ENCODE data around the gene SNAPIN. TPM values are rescaled to one million over a fixed set of nuclear protein-coding genes. Genes with fewer than 3 reads are reported as not detected.

Gene SNAPIN, protein sequence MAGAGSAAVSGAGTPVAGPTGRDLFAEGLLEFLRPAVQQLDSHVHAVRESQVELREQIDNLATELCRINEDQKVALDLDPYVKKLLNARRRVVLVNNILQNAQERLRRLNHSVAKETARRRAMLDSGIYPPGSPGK
- 45.2 and 53.9 TPM in 2 replicates for total RNA-seq

DNA sequence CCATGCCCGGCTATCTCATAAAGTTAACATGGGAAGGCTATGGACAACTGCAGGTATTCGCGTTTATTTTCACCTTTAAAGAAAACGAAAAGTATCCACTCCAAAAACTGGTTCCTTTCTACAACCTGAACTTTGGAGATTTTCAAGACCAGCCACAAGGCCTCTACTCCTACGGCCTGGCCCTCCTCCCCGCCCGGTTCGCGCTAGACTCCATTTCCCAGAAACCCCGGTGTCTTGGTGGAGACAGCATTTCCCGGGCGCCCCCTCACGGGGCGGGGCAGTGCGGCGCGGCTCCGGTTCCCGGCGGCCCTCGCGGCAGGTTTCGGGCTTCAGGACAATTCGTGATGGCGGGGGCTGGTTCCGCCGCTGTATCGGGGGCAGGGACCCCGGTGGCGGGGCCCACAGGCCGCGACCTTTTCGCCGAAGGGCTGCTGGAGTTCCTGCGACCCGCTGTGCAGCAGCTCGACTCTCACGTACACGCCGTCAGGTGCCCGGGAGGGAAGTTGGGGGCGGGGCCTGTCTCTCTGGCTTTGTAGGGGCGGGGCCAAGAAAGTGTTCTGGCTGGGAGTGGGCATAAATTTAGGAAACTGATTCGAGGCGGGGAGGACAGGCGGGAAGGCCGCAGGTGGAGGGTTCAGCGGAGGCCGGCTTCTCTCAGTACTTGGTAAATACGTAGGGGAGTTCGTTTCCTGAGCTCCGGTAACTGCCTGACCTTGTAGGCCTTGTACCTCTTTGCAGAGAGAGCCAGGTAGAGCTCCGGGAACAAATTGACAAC is at the start of gene SNAPIN:
Gene SNAPIN (plus strand): TSS at position 304 of the 775 bp plus-strand sequence. CDS start 41 bp downstream, at position 345.

GRCh38 chr1:153612755-153613331 is 45.7 kb upstream of the SNAPIN start, which contains the start of gene S100A16:
S100A16 (minus strand) TSS chr1:153613137; CDS start chr1:153608151, 4,986 bp downstream.

DNA sequence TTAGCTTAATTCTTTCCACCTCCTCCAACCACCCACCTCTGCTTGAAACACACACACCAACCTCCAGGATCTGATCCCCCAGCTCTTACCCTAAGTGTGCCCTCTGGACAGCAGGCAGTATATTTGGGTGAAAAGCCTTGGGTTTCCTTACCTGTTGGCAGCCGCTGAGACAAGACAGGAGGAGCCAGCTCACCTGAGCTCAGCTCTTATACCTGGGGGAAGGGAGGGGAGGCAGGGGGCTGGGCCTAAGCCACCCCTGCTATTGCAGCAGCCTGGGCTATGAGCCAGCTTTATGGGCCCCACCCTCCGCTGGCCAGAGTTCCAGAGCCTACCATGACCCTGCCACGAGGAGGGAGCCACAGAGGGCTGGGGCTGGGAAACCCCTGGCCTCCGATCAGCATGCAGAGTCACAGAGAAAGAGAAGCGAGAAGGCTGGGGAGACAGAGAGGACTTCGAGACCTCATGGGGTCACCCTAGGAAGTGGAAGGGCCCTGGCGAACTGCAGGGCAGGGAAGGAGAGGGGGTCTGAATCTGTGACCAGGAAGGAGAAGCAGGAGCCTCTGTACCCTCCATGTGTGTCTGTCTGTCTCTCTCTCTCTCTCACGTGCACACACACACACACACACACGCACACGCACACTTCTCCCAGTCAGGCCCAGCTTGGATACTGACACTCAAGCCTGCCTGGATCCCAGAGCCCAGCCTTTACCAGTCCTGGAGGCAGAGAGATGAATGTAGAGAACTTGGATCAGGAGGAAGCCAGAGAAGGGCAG is 42.2 kb upstream of the SNAPIN start, which contains the start of gene S100A14:
Gene S100A14 (minus strand): TSS at position 182 of the 773 bp plus-strand sequence. CDS start 467 bp downstream, outside the sequence.

DNA sequence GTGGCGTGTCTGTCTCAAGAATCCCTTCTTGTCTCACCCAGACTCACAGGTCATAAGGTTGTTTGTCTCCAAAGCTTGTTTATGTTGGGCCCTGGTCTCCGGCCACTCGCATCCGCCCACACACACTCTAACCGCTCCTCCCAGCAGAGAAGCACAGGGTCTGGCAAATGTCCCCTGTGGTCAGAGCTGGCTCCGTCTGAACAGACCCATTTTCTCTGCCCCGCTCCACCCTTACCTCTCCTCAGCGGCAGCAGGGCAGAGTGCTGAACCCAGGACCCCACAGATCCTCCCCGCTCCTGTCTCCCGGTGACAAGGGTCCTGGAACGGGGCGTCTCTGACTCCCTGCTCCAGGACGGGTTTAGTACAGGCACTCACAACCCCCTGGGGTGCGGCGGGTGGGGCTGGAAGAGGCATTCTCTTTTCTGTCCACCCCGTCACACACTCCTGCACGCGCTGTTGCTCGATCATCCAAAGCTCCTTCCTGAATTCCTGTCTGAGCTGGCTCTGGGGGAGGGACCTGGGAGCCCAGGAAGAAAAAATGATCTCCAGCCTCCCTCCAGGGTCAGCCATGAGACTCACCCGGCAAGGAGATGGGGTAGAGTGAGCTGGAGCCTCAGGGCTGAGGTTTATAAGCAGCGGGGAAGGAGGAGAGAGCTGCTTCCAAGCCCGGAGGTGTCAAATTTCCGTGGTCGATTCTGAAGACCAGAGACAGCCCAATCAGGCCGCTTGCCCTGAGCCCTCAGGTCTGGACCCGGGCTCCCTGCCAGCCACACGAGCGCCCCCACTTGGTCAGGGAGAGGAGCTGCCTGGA is 31.4 kb upstream of the SNAPIN start, which contains the start of gene S100A13:
Gene S100A13 (minus strand): TSS at position 602 of the 811 bp plus-strand sequence. CDS start 1,033 bp downstream, outside the sequence.

DNA sequence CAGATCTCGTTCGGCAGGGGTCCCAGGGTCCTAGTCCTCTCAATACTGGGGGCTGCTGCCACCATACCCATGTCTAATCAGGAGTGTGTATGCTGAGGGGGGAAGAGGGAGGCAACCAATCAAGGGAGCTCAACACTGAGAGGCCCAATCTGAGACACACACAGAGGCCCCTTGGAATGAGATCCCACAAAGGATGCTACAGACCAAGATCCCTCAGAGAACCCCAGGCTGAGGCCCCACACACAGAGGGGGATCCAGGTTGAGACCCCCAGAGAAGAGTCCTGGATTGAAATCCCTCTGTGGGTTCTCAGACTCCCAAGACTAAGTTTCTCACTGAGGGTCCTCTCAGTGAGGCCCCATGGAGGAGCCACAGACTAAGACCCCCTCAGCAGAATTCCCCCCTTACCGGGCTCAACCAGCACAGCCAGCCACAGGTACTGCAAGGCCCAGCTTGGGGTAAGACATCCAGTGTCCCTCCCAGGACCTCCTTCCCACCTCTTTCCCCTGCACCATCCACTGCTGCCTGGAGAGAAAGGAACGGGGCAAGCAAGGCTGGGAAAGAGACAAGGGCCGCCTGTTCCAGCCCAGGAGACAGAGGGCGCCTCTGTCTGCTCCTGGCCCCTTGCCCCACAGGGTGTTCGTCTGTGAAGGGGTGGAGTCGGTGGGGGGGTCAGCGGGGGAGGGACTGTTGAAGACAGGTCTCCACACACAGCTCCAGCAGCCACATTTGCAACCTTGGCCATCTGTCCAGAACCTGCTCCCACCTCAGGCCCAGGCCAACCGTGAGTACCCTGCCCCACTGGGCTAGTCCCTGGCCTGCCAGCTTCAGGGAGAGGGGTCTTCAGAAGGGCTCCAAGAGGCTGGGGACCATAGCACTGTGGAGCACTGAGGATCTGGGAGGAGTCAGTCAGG is 30.5 kb upstream of the SNAPIN start, which contains the start of gene S100A1:
Gene S100A1 (plus strand): TSS at position 720 of the 912 bp plus-strand sequence. CDS start 2,088 bp downstream, outside the sequence.

DNA sequence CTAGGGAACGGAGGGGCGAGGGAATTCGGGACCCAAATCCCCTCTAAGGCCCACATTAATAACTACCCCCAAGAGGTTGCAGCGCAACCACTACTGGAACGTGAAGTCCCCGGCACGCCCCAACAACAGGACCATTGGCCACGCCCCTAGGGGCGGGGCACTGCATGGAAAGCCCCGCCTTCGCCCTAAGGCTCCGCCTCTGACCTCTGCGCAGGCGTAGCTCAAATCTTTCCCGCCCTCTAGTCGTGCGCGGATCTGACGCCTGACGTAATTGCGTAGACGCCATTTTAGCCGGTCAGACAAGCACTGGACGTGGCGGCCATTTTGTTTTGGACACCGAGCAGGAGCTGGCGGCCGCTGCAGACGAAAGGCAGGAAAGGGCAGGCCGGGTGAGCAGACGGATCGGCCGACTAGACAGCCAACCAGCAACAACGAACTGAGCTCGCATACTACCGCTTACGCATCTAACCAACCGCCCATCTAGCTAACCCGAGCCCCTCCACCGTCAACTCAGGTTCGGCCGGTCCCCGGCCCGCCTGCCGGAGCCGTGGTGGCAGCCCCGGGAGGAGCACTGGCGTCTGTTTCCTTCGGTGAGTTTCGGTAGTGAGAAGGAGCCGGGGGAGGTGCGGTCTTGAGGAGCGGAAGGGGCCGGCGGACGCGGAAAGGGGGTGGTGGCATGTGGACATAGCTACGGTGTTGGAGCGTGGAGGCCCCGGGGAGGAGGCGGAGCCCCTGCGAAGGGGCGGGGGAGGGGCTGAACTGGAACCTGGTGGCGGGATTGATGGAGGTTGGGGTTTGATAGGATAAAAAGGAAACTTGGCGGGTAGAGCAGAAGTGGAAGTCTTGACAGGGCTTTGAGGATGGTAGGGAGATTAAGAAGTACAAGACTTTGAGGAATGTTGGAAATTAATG is 24.5 kb upstream of the SNAPIN start, which contains the start of gene CHTOP:
Gene CHTOP (plus strand): TSS at position 313 of the 912 bp plus-strand sequence. CDS start 2,523 bp downstream, outside the sequence.

DNA sequence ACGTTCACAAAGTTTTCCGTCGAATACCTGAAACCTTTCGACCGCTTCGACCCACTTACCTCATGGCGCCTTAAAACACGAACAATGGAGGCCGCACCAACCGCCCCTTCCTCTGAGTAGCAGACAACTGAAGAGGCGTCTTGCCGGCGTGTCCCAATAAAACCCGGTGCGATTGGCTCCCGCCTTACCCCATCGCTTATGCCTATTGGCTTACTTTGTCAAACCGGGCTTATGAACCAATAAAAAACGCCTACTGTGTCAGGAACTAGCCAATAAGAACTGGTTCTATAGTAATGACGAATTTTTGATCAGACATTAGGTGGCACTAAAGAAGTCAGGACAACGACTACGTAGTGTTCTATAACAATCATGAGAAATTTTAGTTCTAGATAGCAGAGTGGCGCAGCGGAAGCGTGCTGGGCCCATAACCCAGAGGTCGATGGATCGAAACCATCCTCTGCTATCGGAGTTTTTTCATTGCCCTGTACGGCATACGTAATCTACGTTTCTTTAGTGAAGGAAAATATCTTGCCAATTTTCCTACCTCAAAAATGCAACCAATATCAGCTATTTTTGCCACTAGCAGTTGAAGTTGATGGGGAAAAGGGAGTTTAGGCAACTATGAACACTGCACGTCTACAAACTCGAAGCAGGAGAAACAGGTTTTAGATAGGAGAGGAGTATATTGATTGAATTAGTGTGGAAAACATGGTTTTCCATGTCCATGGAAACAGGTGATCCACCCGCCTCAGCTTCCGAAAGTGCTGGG is 12.5 kb downstream of the SNAPIN start, which contains the start of gene ILF2:
Gene ILF2 (minus strand): TSS at position 135 of the 769 bp plus-strand sequence. CDS start 71 bp downstream, at position 64.

GRCh38 chr1:153678519-153679336 is 20.2 kb downstream of the SNAPIN start, which contains the start of gene NPR1:
NPR1 (plus strand) TSS chr1:153678688; CDS start chr1:153679109, 421 bp downstream.

Small RNA genes lying within 50 kb of the gene (small RNA-seq; reads per million reads assigned to genes)
- gene MIR8083 (not detected), gene RN7SL372P (not detected)

Other genes starting within 250 kb of the SNAPIN start
- gene S100A7A, start 242.2 kb upstream of the SNAPIN start, total RNA-seq, result not detected in 2 replicates
- gene S100A7, start 198.1 kb upstream of the SNAPIN start, total RNA-seq, result not detected in 2 replicates
- gene S100A6, start 122.7 kb upstream of the SNAPIN start, total RNA-seq, result 478 and 546 TPM in 2 replicates
- not detected in 2 replicates for gene S100A5, start 117.8 kb upstream of the SNAPIN start, total RNA-seq
- gene S100A4, start 112.9 kb upstream of the SNAPIN start, total RNA-seq, result 5.2 and 5.7 TPM in 2 replicates
- gene S100A3, start 109.4 kb upstream of the SNAPIN start, total RNA-seq, result 0.98 and 2.4 TPM in 2 replicates
- 0.33 and 0.86 TPM in 2 replicates for gene S100A2, start 92.9 kb upstream of the SNAPIN start, total RNA-seq
- gene S100A16, start 45.6 kb upstream of the SNAPIN start, total RNA-seq, result 678 and 716 TPM in 2 replicates
- gene S100A14, start 42.4 kb upstream of the SNAPIN start, total RNA-seq, result not detected in 2 replicates
- gene S100A13, start 31.2 kb upstream of the SNAPIN start, total RNA-seq, result 65.8 and 96.4 TPM in 2 replicates
- gene S100A1, start 30.3 kb upstream of the SNAPIN start, total RNA-seq, result 0.38 TPM in 1 of 2 replicates, not detected in the other
- gene CHTOP, start 24.6 kb upstream of the SNAPIN start, total RNA-seq, result 35.5 and 35.6 TPM in 2 replicates
- gene ILF2, start 12.3 kb downstream of the SNAPIN start, total RNA-seq, result 258 and 299 TPM in 2 replicates
- 7.2 and 11.7 TPM in 2 replicates for gene NPR1, start 20.0 kb downstream of the SNAPIN start, total RNA-seq
- 50.0 and 50.6 TPM in 2 replicates for gene INTS3, start 69.3 kb downstream of the SNAPIN start, total RNA-seq
- gene SLC27A3, start 116.7 kb downstream of the SNAPIN start, total RNA-seq, result 11.6 and 16.0 TPM in 2 replicates

Data from vein endothelial cell (primary cell).